RWPE1 (cell line): Measurements from ENCODE around the gene ZNF232.
"Not testable (repeated sequence)": the region's sequence is repeated elsewhere in the genome, so short reads cannot be mapped to it uniquely, and the experiment has no call there.

ENCODE experiments used
- CTCF ChIA-PET: fragments of 350-600 bp; sonication (Branson Sonifier 250); formaldehyde crosslinking; extraction: SDS; loops from one replicate; lab custom pipeline; 2021; lab: Yijun Ruan, JAX
- POLR2A ChIA-PET: fragments of 400-600 bp; formaldehyde crosslinking; extraction: SDS; loops from one replicate; lab custom pipeline; 2020; ENCODE audit warnings: antibody characterized with exemption; ENCODE audit not compliant: low non-redundant PET; lab: Yijun Ruan, JAX
- DNase-seq: peaks from one replicate; pipeline ENCODE4 v3.0.0; 2012; ENCODE audit warnings: low spot score
- H3K27ac ChIP-seq: fragments of 450-650 bp; 2 replicates; pipeline ENCODE4 v1.5.1; 2017
- TF ChIP-seq, protein P1 (sequence below): fragments of 450-650 bp; conservative IDR thresholded peaks from 2 replicates; pipeline ENCODE4 v1.5.1; 2017; ENCODE audit warnings: low read depth, mild to moderate bottlenecking

Gene ZNF232

DNA sequence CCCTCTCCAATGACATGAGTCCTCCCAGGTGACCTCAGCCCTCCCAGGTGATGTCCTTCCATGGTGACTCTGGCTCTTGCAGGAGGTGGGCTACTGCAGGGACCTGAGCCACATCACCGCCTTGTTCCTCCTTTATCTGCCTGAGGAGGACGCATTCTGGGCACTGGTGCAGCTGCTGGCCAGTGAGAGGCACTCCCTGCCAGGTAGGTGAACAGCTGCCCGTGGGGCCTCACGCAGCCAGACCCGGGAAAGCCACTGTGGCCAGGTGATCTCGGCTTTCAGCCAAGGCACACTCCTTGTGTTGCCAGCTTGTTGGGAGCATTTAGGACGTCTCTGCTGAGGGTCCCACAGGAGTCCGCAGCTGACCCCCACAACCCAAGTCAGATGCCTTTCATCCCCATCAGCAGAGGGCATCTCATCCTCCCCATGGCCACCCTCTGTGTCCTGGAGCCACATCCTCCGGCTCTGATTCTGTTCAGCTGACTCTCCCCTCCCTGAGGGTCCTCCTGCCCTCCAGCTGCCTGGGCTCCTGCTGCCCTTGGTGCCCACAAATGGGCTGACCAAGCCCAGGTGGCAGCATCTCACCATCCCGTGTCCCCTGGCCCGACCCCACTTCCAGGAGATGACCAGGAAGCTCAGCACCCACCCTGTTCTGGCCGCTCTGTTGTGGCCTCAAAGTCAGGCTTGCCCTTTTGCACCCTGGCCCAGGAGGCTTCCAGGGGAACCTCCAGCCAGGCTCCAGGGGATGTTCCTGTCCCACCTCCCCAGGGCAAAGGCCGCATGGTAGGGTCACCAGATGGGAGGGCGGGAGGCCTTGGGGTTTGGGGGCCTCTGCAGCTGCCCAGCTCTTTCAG is 24.3 kb upstream of the ZNF232 start:
- H3K27ac ChIP-seq = no peak overlapping the region
- TF ChIP-seq, protein P1, sequence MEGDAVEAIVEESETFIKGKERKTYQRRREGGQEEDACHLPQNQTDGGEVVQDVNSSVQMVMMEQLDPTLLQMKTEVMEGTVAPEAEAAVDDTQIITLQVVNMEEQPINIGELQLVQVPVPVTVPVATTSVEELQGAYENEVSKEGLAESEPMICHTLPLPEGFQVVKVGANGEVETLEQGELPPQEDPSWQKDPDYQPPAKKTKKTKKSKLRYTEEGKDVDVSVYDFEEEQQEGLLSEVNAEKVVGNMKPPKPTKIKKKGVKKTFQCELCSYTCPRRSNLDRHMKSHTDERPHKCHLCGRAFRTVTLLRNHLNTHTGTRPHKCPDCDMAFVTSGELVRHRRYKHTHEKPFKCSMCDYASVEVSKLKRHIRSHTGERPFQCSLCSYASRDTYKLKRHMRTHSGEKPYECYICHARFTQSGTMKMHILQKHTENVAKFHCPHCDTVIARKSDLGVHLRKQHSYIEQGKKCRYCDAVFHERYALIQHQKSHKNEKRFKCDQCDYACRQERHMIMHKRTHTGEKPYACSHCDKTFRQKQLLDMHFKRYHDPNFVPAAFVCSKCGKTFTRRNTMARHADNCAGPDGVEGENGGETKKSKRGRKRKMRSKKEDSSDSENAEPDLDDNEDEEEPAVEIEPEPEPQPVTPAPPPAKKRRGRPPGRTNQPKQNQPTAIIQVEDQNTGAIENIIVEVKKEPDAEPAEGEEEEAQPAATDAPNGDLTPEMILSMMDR = no peak
- ChIA-PET POLR2A (no interaction called here), CTCF (no interaction called here)
- DNase-seq = no peak

DNA sequence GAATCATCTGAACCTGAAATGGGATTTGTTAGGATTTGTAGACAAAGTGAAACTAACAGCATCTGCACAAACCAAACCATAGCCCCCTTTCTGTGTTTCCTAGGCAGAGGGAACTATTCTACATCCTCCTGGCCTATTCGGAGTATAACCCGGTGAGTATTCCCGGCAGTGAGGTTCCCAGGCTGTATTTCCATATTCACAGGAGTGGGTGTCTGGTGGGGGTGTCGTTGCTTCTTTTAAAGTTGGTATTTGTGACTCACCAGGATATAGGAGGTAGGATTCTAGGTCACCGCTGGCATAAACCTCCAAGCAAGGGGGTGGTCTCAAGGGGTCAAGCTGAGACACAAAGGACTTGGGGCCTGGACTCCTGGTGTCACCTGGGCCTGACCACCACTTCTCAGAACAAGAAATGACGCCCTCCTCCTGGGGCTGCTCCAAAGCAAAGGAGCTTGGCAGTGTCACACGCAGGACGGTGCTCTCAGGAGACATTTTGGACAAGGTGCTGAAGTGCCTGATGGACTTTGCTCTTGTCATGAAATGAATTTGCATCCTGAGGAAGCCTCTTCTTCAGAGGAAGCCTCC is 23.5 kb upstream of the ZNF232 start:
- CTCF ChIA-PET = interaction anchor here (0.6 kb wide), 1 partner anchor 72 kb away, joined by 5 read pairs; no protein-coding TSS in a partner anchor
- DNase-seq, H3K27ac ChIP-seq, POLR2A ChIA-PET: not testable (repeated sequence)

DNA sequence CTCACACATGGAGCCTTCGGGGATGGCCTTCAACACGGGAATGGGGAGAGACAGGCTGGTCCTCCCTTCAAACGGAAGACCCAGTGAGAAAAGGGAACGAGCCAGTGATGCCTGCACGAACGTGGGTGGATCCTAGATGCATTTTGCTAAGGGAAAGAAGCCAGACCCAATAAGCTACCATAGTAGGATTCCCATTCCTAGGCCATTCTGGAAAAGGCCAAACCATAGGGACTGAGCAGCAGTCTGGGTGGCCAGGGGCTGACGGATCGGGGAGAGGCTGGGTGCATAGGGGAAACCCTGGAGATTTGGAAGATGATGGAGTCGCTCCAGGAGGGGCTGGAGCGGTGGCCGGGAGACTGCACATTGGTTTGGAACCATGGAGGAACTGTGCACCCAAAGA is 22.9 kb upstream of the ZNF232 start:
- H3K27ac ChIP-seq, DNase-seq, POLR2A ChIA-PET, CTCF ChIA-PET: not testable (repeated sequence)

DNA sequence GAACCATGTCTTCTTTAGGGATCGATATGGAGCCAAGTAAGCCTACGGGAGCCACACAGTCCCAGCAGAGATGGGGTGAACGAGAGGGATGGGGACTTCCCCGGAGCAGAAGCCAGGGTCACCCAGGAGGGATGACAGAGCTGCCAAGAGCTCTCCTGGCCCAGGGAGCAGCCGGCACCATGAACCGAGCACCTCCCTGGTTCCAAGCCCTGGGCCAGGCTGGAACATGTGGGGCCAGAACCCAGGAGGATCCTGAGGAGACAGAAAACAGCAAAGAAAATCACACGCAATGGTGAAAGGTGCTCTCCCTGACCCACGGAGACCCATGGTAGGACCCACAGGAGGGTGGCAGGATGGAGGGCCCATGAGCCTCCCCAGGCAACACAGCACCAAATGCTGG is 22.3 kb upstream of the ZNF232 start:
- H3K27ac ChIP-seq, DNase-seq, POLR2A ChIA-PET: not testable (repeated sequence)
- CTCF ChIA-PET = interaction anchor here (0.7 kb wide), 1 partner anchor 16 kb away, joined by 3 read pairs; no protein-coding TSS in a partner anchor

DNA sequence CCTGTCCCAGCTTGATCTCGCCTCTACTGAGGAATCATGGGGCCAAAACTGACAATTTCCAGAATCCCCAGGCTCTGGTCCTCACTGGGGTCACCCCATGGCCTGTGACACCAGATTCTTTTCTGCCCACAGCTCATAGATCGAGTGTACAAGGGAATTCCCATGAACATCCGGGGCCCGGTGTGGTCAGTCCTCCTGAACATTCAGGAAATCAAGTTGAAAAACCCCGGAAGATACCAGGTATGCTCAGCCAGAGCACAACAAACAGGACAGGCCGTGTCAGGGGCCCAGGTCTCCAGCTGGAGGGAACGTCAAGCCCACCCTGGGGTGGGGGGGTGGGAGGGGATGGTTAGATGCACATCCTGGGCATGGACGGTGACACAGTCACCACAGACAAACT is 21.6 kb upstream of the ZNF232 start:
- CTCF ChIA-PET = interaction anchor here (0.6 to 0.7 kb wide), 2 partner anchors 11 to 17 kb away, joined by 3 read pairs; no protein-coding TSS in a partner anchor
- no peak overlapping the region for H3K27ac ChIP-seq
- no peak for DNase-seq
- POLR2A ChIA-PET = no interaction called here
- TF ChIP-seq, protein P1 = no peak

DNA sequence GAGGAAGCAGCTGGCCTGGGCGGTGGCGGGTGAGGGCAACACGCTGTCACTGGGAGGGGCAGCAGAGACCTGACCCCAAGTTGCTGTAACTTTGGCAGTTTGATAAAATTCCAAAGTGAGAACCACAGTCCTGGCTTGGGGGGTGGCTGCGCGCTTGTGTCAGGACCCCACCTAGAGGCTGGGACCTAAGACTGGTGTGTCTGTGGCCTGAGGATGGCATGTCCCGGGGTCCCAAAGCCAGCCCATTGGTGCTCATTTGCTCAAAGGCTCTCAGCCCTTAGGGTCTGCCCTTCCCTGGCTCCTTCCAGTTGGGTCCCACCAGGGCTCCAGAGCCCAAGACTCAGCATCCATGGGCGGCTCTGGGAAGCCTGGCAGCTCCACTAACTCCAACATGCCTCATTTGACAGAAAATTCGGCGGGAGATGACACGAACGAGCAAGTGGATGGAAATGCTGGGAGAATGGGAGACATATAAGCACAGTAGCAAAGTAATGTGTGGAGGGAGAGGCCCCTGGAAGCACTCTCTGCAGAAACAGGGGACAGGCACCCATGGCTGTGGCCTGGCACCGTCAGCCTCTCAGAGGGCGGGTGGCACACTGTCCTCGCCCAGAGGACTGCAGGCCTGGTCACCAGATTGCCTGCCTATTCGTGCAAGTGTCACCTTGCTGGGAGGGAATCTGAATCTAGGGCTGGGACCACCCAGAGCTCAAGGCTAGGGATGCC is 21.0 kb upstream of the ZNF232 start:
- H3K27ac ChIP-seq, POLR2A ChIA-PET, DNase-seq, CTCF ChIA-PET: not testable (repeated sequence)

DNA sequence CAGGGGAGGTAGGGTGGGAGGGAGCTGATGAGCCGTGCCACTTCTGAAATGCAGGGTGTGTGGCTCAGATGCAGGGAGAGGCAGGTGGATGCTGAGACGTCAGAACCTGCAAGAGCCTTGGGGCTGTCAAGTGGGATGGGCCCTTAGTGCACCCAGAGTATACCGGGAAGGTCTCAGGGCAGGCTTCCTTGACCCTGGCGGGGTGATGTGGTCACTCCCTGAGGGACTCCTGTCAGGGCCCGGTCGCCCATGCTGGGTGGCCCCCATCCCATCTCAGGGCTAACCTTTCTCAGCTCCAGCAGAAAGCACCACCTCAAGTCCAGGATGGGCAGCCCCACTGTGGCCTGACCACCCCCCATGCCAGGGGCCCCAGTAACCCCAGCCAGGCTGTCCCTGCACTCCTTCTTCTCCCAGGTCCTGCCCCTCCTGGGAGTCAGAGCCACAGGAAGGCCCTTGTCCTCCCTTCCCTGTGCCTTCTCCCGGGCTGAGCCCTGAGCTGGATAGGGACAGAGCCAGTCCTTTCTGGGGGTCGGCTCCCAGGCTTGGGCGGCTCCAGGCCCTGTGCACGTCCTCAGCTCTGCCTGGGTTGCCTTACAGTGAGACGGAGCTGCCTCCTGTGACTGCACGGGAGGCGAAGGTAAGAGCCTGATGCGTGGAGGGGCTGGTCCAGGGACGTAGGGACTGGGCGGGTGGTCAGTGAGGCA is 20.3 kb upstream of the ZNF232 start:
- DNase-seq, CTCF ChIA-PET, H3K27ac ChIP-seq, POLR2A ChIA-PET: not testable (repeated sequence)

DNA sequence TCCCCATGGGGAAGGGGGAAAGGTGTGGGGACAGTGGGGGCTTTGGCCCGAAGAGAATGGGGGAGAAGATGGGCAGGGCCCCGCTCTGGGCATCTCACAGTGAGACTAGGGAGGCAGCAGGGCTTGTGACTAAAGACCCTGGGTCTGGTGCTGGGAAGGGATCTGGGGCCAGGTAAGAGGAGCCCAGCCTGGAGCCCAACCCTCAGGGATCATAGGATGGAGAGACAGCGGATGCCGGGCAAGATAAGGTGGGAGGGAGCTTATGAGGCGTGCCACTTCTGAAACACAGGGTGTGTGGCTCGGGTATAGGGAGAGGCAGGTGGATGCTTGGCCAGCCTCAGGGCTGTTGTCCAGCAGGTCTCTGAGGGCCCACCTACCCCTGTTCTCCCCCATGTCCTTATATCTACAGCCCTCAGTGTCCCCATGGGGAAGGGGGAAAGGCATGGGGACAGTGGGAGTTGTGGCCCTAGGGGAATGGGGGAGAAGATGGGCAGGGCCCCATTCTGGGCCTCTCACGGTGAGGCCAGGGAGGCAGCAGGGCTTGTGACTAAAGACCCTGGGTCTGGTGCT is 19.6 kb upstream of the ZNF232 start:
- ChIA-PET CTCF (no interaction called here), POLR2A (no interaction called here)
- TF ChIP-seq, protein P1 = no peak

DNA sequence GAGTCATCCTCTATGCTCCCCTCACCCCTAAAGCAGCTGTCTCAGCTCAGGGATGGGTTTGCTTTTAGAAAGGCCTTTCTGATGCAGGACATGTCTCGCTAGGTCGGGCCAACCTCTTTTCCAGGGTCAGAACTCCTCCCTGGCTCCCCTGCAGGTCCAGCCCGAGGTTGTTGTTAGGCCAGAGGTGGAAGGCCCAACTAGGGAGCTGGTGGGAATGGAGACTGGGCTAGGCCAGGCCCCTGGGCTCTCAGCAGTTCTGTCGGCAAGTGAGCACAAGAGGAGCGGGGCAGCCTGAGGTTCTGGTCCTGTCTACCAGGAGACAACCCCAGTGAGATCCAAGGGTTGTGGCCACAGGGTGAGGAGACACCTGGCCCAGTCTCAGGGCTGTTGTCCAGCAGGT is 19.0 kb upstream of the ZNF232 start:
- CTCF ChIA-PET, H3K27ac ChIP-seq, POLR2A ChIA-PET, DNase-seq: not testable (repeated sequence)

More for the DNA sequence above, 19.6 kb upstream of the ZNF232 start:
- no peak overlapping the region for H3K27ac ChIP-seq
- DNase-seq = no peak

DNA sequence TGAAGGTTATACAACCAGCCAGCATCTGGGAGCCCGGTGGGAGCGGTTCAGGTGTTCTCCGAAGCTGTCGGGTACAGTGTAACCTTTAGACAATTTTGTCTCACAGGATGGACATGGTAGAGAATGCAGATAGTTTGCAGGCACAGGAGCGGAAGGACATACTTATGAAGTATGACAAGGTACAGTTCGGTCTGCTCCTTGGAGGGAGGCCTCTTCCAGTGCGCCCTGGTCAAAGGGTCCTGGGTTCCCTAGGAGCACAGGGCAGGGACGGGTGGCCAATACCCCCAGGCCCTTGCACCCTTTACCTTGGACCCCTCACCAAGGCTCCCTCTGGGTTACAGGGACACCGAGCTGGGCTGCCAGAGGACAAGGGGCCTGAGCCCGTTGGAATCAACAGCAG is 18.6 kb upstream of the ZNF232 start:
- POLR2A ChIA-PET, CTCF ChIA-PET, H3K27ac ChIP-seq, DNase-seq: not testable (repeated sequence)

DNA sequence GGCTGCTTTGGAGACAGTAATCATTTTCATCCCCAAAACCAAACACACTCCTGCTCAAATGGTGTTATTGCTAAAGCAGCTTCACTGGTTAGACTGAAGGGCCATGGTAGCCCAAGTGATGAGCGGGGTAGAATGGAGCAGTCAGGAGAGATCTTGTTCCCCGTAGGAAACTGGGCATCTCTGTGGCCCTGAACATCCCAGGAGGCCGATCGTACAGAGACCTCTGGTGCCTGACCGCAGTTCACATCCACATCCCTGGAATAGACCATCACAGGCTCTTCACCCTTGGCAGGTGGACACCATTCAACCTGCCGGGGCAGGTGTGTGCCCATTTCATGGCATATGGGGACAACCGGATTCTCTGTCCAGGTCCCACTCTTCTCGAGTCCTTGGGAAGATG is 18.1 kb upstream of the ZNF232 start:
- POLR2A ChIA-PET, CTCF ChIA-PET, DNase-seq, H3K27ac ChIP-seq: not testable (repeated sequence)
